Activated CD8-positive, alpha-beta memory T cell treated with anti-CD3 and anti-CD28 coated beads, Interleukin-2, amount 50 U/mL, for 4 hours (primary cell): ENCODE data around the gene PRRG2.

Experiments
- DNase-seq: peaks from one replicate; pipeline ENCODE4 v3.0.0-alpha.2; 2020

The PRRG2 gene

DNA sequence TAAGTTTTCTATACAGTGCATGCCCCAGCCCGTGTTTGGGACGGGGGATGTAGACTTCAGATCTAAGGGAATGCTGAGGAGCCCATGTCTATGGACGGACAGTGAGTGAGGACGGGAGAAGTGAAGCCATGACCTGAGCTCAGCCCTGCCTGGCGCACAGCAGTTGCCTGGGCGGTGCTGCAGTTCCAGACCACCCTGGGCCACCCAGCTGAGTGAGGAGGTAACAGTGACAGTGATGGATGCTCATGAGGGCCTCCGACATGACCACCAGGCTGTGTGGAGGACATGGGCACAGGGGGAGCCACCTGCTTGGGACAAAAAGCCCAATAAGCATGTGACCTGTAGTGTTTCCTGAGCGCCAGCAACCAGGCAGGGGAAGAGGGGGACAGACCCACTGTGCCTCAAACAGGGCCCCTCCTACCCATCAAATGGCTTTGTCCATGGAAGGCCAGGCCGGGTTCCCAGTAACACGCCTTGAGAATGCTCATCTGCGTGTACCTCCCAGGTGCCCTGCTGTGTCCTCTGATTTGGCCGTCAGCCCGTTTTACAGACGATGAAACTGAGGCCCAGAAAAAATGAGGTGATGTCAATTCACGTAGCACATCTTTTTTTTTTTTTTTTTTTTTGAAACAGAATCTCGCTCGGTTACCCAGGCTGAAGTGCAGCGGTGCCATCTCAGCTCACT lies 23.3 kb upstream of the PRRG2 start:
- DNase-seq: no peak

DNA sequence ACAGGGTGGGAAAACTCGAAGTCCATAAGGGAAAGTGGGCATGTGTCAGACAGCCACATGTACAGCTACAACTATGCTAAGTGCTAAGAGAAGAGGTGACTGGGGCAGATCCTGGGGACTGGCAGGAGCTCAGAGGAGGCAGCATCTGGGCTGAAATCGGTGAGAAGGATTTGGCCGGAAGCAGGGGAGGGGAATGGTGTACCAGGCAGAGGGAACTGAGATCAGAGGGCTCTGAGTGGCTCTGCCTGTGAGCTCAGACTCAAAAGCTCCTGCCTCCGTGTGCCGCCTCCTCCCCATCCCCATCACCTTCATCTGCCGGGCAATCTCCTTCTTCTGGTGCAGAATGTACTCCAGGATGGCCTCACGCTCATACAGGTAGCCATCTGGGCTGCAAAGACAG lies 22.5 kb upstream of the PRRG2 start:
- no peak for DNase-seq

DNA sequence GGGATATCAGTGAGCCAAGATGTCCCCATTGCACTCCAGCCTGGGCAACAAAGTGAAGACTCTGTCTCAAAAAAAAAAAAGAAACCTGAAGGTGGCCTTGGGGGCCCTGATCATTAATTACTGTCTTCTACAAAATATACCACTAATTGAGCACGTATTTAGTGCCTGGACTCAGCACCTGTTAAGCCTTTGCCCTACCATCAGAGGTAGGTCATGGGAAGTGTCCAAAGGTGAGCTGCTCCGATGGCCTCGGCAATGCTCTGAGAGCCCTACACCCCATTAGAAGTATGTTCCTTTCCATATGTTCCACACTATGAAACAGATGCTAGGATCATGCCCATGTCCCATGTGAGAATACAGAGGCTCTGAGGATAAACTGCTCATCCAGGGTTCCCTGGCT lies 21.7 kb upstream of the PRRG2 start:
- DNase-seq: no peak

DNA sequence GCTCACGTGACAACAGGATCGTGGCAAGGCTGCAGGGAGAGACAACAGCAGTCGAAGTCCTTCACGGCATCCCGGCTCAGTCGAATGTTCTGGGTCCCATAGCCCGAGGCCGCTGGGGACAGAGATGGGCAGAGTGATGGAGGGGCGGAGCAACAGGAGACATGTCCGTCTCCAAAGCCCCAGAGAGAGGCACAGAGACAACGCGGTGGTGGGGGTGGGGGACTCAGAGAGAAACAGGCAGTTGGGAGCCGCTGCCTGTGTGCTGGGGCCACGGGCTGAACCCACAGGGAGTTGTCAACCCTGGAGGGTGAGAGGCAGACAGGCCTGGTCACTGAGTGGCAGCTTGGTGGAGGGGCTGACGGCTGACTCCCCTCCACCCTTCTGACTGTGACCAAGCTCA lies 21.2 kb upstream of the PRRG2 start:
- DNase-seq: no peak

DNA sequence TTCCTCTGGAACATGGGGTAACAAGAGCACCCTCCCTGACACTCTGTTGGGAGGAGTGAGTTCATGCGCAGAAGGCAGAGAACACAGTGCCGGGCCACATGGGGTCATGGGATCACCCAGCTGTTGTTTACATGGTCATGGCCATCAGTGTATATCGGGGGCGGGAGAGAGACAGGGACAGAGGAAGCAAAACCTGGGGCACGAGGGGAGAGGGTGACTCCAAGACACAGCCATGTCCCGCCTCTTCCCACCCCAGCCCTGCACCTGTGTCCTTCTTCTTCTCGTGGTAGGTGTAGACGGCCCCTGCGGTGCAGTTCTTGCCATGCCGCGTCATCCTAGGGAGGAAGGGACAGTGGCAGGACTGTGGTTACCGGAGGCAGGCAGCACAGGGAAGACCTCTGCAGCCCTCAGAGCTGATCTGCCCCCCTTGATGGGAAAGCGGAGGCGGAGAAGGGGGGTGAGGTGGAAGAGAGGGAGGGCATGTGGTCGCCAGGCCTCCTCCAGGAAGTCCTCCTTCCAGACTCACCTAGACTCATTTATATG lies 20.7 kb upstream of the PRRG2 start:
- DNase-seq: peak; percentile 50

DNA sequence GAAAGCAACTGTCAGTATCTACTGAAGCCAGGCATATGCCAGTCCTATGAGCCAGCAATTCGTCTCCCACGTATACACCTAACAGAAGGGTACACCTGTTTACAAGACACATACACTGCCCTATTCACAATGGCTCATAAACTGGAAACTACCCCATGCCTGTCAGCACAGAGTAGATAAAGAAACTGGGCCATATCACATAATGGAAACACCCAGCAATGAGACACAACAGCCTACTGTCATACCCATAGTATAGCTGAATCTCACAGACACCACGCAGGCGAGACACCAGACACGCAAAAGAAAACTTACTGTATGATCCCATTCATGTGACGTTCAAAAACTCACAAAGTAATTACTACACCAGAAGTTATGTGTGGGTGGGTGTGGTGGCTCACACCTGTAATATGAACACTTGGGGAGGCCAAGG lies 16.5 kb upstream of the PRRG2 start:
- peak; percentile 42 for DNase-seq

DNA sequence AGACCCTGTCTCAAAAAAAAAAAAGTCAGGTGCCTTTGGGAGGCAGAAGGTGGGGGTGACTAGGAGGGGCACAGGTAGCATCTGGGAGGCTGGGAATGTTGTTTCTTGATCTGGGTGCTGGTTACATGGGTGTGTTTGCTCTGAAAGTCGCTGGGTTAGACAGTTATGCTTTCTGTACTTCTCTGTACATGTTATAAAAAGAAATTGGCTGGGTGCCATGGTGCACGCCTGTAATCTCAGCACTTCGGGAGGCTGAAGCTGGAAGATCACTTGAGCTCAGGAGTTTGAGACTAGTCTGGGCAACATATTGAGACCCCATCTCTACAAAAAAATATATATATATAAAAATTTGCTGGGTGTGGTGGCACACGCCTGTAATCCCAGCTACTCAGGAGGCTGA lies 15.9 kb upstream of the PRRG2 start:
- no peak for DNase-seq

DNA sequence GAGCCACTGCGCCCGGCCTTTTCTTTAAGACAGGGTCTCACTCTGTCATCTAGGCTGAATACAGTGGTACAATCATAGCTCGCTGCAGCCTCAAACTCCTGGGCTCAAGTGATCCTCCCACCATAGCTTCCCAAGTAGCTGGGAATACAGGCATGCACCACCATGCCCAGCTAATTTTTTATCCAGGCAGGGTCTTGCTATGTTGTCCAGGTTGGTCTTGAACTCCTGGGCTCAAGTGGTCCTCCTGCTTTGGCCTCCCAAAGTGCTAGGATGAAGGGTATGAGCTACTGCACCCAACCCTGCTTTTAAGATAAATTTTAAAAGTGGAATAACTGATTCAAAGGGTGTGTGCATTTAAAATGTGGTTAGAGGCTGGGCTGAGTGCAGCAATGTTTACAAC lies 14.8 kb upstream of the PRRG2 start:
- DNase-seq: no peak

DNA sequence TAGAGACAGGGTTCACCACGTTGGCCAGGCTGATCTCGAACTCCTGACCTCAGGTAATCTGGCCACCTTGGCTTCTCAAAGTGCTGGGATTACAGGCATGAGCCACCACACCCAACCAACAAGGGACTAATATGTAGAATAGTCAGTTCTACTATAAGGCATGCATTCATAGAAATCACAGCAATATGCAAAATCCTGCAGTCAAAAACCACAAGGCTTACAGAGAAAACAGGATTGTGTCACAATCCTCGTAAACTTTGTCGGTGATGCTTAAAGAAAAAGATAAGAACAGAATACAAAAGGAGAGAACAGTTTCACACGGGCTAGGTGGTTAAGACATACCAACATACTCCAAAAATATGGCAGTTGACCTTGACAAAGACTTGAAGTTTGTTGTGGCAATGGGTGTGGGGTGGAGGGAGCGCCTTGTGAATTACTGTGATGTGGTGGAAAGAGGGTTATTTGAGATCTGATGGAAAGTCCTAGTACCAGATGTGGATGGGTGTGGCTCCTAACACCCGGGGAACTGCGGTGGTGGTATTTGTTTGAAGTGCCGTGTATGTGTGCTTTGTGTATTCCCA lies 13.2 kb upstream of the PRRG2 start:
- peak; percentile 51 for DNase-seq

DNA sequence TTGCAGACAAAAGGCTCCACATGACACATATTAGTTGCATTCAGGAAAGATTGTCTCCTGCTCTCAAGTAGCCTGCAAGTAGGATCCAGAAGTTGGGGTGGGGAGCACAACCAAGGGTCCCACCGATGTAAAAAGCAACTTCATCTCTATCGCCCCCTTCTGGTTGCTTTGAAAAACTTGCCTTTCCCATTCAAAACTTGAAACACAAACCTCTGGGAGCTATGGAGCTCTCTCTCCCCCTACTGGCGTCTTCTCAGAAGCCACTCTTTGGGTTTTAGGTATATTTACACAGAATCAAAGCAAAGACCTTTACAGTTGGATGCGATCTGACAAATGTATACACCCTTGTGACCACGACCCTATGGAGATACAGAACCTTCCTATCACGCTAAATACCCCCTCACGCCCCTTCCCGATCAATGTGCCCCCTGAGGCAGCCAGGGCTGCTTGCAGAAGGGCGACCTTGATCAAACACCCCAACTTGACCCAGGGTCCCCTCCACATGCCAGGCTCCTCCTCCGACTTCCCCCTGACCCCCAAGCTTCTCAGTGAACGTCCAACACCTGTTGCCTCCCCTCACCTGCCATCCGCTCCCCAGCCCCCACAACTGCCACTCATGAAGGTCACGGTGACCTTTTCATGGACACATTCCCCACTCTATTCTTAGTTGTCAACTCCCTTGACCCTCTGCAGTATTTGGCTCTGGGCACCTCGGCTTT lies 10.8 kb upstream of the PRRG2 start:
- peak; percentile 67 for DNase-seq

DNA sequence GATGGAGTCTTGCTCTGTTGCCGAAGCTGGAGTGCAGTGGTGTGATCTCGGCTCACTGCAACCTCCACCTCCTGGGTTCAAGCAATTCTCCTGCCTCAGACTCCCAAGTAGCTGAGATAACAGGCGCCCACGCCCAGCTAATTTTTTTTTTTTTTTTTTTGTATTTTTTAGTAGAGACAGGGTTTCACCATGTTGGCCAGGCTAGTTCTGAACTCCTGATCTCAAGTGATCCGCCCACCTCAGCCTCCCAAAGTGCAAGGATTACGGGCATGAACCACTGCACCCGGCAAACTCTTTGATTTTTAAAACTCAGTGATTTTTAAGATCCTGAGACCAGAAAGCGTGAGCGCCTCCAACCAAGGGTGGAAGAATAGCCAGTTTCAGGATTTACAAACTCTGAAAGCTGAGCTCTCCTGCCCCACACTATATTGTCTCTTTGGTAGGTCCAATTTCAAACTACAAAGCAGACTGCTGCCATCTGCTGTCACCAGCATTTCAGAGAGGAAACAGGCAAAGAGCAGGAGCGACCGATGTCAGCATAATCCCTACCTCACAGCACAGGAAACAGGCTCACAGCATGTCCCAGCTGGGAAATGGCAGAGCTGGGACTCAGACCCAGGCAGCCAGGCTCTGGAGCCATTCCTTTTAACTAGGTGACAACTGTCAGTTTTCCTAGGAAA lies 10.0 kb upstream of the PRRG2 start:
- DNase-seq: no peak

DNA sequence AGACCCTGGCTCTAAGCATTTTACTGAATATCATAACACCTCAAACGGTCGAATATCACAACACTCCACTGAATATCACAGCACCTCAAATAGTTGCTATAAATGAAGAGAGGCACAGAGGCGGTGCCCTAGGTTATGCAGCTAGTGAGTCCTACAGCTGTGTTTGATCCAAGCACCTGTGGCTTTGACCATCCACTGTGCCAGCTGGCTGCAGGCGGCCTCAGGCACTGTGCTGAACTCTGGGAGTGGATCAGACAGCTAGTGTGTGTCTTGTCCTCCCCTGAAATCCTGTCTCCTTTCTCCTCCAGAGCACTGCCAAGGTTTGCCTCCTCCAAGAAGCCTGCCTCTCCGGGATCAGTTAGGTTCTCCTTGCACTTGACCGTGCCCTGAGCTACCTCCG lies 8.1 kb upstream of the PRRG2 start:
- no peak for DNase-seq

DNA sequence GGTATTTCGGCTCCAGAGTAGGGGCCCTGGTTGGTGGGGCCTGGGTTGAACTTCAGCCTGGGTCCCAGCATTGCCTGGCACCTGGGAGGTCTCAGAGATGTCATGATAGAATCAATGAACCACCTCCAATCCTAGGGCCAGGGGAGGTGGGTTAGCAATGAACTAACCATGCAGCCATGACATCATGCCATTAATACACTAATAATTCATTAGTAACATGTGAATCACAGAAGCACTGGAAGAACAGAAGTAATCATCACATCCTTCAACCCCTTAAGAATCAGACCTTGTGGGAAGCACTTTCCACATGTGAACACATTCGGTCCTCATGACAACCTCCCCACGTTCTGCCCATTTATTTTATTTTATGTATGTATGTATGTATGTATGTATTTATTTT lies 7.7 kb upstream of the PRRG2 start:
- DNase-seq: no peak

DNA sequence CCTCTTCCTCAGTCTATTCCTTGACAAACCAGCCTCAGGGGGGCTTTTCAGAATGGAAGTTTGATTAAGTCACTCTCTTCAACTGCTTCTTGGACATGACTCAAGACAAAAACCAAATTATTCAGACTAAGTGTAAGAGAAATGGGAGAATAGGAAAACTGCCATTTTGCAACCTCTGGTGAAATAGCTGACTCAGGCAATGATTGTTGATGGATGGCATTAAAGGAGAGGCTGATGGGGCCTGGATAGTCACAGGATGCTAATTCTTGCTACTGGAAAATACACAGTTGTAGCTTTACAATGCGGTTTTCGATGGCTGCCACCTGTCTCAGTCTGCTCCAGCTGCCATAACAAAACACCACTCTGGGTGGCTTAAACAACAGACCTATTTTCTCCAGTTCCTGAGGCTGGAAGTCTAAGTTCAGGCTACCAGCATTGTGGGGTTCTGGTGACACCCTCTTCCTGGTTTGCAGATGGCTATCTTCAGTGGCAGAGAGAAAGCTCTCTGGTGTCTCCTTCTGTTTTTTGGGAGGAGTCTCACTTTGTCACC lies 6.8 kb upstream of the PRRG2 start:
- no peak for DNase-seq

DNA sequence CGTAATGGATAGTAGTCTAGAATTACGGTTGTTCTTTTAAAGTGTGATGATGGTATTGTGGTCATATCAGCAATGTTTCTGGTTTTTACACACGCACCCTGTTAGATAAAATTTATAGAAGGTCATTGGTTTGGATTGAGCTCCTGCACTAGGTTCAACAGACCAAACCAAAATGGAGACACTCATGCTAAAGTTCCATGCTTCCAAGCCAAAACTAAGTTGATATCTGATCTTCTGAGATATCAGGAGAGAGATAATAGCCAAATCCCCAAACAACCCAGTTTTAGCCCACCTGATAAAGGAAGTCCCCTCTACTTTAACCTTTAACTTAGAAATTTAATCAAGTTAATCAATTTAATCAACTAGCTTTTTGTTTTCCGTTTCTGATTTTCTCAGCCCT lies 1.9 kb upstream of the PRRG2 start:
- no peak for DNase-seq

DNA sequence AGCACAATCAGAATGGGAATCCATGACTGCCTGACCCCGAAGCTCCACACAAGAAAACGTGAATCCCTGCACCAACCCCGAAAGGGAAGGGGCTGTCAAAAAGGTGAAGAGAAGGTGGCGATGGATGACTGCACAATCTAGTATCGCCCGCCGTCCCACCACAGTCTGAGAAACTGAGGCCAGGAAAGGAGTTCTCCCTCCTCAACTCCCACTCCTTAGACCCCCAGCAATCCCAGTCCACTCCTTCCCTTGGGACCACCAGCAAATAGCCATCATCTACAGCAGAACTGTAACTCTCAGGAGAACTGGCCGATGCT lies 1.2 kb upstream of the PRRG2 start:
- no peak for DNase-seq

DNA sequence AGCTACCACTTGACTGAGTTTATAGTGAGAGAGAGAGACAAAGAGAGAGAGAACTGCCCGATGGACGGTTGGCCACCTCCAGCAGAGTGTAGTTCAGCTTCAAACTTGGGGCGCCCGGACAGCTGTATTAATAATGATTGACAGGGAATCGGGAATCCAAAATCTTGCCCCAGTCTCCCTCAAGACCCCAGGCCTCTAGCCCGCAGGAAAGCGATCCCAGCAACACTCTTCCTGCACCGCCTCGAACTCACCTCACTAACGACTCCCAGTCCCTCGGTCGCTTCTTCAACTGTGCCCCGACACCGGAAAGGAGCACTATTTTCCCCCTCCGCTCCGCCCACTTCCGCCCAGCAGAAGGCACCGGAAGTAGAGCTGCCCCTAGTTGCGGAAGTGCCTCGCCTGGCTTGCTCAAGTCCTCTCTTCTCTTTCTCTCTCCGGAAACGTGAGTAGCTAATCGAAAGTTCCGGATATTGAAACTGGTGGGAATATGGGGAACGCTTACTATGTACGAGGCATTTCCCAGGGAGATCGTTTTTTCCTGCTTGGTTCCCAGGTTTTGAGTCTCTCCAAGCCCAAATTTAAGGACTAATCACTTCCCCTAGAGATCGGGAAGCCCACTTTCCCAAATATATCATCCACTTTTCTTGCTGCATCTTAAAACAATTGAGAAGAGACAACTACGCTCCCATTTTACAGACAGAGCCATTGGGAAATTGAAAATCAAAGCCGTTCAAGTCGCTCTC lies 681 bp upstream of the PRRG2 start, which contains the start of gene NOSIP:
Gene NOSIP (minus strand): TSS at position 293 of the 743 bp plus-strand sequence. CDS start 19,865 bp downstream, outside the sequence.
- DNase-seq: peak; percentile 96

DNA sequence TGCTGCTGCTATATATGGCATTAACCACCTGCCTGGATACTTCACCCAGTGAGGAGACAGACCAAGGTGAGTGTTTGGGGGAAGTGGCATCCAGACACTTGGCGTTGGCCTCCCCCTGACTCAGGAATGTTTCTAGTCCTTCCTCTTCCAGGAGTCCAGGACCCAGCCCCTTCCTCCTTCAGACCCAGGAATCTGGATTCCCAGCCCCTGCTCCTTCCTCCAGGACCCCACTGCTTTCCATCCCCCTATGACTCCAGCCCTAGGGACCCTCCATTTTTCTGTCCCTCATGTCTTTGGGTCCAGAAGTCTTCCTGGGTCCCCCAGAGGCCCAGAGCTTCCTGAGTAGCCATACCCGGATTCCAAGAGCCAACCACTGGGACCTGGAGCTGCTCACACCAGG lies 2.1 kb downstream of the PRRG2 start:
- no peak for DNase-seq

DNA sequence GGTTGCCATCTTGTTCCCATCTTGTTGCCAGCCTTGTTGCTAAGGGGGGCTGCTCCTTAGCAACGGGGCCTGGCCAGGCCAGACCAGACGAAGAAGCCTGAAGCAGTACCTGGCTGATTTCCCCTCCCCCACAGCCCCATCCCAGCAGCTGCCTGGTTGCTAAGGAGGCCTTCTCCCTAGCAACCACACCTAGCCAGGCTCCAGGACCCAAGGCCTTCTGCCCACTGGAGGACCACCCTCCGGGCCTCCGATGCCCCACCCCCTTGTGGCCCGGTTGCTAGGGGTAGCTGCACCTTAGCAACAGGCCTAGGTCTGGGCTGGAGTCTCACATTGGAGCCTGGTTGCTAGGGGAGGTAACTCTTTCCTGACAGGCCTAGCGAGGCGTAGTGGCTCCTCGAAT lies 3.9 kb downstream of the PRRG2 start:
- DNase-seq: no peak

DNA sequence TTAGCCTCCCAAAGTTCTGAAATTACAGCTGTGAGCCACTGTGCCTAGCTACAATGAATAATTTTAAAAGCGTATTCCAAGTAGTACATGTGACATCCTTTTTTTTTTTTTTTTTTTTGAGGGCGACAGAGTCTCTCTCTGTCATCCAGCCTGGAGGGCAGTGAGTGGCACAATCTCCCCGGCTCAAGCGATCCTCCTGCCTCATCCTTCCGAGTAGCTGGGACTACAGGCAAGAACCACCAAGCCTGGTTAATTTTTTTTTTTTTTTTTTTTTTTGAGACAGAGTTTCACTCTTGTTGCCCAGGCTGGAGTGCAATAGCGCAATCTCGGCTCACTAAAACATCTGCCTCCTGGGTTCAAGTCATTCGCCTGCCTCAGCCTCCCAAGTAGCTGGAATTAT lies 6.1 kb downstream of the PRRG2 start:
- no peak for DNase-seq

DNA sequence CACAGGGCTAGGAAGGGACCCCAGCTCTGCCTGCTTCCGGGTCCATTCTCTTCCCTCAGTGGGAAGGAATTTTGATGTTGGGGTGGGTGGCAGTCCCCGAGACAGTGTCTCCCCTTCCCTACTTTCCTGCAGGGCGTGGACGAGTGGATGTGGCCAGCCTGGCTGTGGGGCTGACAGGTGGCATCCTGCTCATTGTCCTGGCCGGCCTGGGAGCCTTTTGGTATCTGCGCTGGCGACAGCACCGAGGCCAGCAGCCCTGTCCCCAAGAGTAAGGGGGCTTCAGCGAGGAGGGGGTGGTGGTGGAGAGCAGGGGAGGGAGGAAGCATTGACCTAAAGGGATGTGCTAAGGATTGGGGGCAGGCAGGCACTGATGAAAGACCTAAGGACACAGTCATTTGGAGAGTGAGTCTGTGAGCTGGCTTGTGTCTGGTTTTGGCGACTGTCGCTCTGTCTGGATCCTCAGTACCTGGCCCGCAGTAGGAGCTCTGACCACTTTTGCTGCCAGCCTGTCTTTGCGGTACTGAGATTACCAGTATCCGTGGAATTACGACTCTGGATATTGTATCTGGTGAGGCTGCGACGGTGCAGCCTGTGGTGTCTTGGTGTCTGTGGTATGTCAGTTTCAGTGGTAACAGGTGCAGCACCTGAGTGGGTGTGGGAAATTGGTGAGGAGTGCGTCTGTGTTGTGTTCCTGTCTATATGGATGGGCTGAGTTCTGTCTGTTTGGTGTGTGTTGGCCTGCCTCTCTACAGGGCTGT lies 7.4 kb downstream of the PRRG2 start:
- no peak for DNase-seq

DNA sequence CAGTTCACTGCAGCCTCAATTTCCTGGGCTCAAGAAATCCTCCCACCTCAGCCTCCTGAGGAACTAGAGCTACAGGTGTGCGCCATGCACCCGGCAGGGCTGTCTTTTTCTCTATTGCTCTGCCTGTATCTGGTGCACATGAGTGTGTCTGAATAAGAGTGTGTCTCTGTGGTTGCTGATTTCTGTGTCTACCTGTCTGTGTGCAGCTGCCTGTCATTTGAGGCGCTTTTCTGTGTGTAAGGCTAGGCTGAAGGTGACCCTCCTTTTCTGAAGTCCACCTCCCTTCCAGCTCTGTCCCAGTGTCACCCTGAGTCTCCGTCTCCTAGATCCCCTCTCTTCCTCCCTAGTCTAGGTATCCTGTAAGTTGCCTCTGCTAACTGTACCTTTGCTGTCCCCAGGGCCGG lies 8.4 kb downstream of the PRRG2 start:
- DNase-seq: no peak
